ENCODE data around the gene PSMD13.

Gene PSMD13

GRCh38 chr11:203945-204586 lies 32.7 kb upstream of the PSMD13 start:
- DNase-seq (ENCODE audit: low read depth in 2 of 3, low spot score in 1 of 3): no peak

DNA sequence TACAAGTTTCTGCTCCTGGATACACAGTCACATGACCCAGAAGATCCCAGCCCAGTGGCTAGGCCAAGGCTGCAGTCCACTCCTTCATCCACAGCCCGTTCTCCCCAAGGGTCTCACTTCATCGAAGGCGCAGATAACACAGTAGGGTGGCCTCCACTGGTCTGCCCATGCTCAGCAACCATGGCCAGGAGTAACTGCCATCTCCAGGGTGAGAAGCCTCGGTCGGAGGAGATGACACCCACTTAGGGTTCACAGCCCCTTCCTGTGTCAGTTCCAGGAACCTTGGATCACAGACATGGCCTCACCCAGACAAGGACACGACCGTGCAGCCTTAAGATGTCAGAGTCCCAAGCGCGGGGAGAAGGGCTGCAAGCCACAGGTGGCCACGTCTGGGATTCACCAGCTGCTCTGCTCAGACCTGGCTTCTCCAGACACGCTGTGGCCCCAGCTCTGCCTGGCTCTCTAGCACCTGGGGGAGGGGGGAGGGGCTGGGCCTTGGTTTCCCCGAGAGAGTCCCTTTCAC lies 32.1 kb upstream of the PSMD13 start:
- DNase-seq (ENCODE audit: low read depth in 2 of 3, low spot score in 1 of 3): no peak

DNA sequence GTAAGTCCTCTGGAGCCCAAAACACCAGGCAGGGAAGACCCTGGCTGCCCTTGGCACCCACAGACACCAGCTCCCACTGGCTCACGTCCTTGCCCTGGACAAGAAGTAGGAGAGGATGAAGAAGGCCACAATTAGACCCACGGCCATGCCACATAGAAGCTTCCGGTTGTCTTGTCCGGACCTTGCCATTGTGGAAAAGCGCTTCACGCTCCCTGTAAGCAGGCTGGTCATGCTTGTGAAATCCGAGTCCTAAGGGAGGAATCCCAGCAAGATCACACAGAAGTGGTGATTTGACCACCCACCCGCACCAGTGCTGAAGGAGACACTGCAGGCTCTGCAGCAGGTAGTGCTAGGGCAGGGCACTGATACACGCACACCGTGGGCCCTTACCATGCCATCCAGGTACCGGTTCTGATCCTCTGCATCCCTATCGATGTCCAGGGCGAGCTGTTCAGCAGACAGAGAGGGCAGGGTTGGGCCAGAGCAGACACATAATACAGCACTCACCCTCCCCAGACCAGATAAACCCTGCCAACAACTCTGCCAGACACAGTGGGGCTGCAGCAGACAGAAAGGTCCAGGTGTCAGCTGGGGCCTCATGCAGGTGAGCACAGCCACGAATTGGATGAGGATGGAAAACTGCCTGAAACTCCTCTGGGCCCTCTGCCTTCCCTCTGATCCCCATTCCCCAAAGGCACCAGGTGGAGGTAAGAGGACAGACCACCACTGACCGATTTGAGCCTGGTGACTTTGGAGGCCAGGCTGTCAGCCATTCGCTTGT lies 31.4 kb upstream of the PSMD13 start:
- no peak for DNase-seq (ENCODE audit: low read depth in 2 of 3, low spot score in 1 of 3)

DNA sequence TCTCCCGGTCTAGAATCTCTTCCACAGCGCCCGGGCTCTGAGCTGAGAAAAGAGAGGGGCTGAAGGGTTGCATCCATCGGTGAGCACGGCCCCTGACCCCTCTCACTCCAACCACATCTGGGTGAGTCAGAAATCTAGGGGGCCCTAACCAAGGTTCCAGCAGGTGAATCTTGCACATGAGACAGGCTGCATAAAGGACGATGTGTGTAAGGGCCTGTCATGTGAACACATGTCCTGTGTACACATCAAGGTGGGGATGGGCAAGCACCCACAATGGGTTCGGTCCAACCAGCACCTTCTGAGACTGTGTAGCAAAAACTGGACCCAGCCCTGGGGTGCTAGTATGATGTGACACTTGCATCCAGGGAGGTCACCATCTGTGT lies 30.8 kb upstream of the PSMD13 start:
- DNase-seq (ENCODE audit: low read depth in 2 of 3, low spot score in 1 of 3): no peak

GRCh38 chr11:206526-207207 lies 30.1 kb upstream of the PSMD13 start:
- DNase-seq (ENCODE audit: low read depth in 2 of 3, low spot score in 1 of 3): no peak

DNA sequence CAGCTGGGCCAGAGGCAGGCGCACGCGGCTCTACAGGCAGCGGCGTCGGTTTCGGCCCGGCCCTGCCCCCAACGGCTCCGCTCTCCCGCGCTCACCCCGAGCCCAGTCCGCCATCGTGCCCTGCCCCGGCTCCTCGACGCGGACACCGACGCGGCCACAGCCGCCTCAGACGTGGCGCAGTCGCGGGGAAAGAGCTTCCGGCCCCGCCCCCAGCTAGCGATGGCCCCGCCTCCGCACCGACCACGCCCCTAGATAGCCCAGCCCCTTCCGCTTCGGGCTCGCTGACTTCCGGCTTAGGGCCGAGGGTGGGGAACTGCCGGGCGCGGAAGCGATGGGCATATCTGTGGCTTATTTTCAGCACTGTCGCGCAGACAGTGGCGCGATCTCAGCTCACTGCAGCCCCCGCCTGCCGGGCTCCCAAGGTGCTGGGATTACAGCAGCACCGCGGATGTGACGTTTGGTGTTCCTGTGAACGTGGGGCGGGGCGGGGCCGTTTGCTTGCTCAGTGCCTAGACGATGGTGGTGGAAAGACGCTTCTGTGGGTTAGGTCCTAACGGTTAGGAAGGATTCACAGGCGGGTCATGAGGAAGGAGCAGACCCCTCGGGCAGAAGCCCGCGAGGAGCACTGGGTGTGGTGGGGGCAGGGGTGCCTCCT lies 29.4 kb upstream of the PSMD13 start, which contains the start of the genes BET1L and RIC8A:
Gene BET1L, minus strand, starts transcription at position 192 of the 655 bp plus-strand sequence. Its CDS starts 78 bp downstream, at position 114.
Gene RIC8A, plus strand, starts transcription at position 501 of the 655 bp plus-strand sequence. CDS start 1,147 bp downstream, outside the sequence.
- peak; percentile 95 to 97 (median 97) for DNase-seq (ENCODE audit: low read depth in 2 of 3, low spot score in 1 of 3)

DNA sequence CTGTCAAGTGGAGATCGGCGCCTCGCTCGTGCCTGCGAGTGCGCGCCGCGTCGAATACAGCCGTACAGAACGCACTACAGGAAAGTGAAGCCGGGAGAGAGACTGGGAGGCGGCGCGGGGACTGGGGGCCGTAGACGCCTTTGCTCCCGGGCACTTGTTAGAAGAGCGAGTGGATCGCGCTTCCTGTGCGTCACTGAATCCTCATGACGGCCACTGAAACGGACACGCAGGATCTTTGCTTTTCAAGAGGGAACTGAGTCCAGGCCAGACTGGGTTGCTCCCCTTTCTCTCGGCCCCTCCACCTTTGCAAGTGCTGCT lies 29.0 kb upstream of the PSMD13 start:
- no peak for DNase-seq (ENCODE audit: low read depth in 2 of 3, low spot score in 1 of 3)

GRCh38 chr11:208181-208916 lies 28.4 kb upstream of the PSMD13 start:
- peak; percentile 56 to 76 (median 69) for DNase-seq (ENCODE audit: low read depth in 2 of 3, low spot score in 1 of 3)

- DNase-seq (ENCODE audit: low read depth in 2 of 3, low spot score in 1 of 3): no peak
Observed at GRCh38 chr11:208917-209260, 27.9 kb upstream of the PSMD13 start.

DNA sequence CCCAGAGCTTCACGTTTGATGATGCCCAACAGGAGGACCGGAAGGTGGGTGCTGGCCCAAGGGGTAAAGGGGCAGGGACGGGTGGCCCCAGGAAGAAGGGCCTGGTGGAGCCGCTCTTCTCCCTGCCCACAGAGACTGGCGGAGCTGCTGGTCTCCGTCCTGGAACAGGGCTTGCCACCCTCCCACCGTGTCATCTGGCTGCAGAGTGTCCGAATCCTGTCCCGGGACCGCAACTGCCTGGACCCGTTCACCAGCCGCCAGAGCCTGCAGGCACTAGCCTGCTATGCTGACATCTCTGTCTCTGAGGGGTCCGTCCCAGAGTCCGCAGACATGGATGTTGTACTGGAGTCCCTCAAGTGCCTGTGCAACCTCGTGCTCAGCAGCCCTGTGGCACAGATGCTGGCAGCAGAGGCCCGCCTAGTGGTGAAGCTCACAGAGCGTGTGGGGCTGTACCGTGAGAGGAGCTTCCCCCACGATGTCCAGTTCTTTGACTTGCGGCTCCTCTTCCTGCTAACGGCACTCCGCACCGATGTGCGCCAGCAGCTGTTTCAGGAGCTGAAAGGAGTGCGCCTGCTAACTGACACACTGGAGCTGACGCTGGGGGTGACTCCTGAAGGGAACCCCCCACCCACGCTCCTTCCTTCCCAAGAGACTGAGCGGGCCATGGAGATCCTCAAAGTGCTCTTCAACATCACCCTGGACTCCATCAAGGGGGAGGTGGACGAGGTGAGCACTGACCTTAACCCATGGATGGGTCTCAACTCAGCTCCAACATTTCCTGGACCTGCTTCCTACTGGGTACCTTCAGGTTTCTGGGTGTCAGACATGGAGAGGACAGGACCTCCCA lies 27.3 kb upstream of the PSMD13 start:
- DNase-seq (ENCODE audit: low read depth in 2 of 3, low spot score in 1 of 3): no peak

DNA sequence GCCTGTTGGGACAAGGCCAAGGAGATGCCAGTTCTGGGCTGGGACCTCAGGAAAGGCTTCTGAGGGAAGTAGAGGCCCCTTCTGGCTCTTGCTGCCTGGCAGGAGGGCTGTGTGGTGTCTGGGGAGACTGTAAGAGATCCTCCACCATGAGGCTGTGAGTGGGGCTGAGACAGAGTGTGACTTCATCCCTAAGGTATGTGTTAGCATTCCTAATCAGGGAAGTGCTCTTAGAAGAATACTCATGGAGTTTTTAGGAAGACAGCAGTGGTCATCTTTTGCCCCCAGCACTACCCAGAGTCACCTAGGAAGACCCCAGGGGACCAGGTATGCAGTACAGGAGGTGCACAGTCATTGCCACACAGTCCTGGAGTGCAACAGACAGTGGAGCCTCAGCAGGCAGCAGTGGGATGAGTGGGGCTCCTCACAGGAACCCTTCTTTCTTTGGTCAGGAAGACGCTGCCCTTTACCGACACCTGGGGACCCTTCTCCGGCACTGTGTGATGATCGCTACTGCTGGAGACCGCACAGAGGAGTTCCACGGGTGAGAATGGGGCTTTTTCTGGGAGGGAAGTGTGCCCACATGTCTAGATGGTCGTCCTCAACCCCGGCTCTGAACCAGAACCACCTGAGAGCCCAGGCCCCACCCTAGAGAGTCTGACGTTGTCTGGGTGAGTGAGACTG lies 26.5 kb upstream of the PSMD13 start:
- no peak for DNase-seq (ENCODE audit: low read depth in 2 of 3, low spot score in 1 of 3)

DNA sequence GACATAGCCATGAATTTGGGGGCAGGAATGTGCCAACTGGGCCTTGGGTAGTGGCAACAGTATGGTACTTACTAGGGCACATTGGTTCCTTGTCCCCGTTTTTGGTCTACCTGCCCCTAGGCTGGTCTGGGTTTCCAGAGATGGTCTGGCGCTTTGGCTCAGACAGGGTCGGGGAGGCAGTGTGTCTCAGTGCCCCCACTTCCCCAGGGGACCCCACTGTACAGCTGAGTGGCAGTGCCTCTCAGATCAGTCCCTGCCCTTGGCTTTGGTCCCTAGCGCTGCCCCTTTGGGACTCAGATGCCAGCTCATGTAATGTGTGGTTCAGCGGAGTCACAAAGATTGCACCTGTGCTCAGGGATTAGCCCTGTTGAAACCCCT lies 26.0 kb upstream of the PSMD13 start:
- DNase-seq (ENCODE audit: low read depth in 2 of 3, low spot score in 1 of 3): no peak

DNA sequence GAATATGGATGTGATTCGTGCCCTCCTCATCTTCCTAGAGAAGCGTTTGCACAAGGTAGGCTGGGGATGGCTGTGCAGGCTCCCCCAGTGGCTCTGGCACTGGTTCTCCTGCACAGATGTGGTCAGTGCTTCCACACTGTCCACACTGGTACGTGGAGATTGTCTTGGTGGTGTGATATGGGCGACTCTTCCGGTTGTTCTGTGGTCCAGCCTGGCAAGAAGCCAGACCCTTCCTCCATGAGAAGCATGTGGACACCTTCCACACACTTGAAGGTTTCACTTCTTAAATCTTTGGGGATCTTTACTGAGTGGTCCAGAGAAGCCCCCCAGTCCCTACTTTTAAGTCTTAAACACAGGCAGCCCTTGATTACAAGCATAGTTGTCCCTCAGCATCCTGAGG lies 25.5 kb upstream of the PSMD13 start:
- DNase-seq (ENCODE audit: low read depth in 2 of 3, low spot score in 1 of 3): no peak

DNA sequence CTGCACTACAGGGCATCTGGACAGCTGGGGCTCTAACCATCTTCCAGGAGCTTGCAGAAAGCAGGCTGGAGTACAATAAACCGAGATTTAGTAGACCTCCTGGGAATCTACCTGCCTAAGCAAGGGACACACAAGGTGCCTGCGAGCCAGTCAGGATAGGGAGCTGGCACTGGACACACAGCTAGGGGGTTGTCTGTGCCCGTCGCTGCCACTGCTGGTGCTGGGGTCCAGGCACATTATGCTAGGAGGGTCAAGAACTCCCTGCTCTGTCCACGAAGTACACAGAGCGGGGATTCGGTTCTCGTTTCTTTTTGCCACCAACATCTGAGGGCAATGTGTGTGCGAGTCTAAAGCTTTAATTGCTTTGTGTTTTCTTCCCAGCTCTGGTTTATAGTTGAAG lies 25.0 kb upstream of the PSMD13 start:
- DNase-seq (ENCODE audit: low read depth in 2 of 3, low spot score in 1 of 3): no peak

DNA sequence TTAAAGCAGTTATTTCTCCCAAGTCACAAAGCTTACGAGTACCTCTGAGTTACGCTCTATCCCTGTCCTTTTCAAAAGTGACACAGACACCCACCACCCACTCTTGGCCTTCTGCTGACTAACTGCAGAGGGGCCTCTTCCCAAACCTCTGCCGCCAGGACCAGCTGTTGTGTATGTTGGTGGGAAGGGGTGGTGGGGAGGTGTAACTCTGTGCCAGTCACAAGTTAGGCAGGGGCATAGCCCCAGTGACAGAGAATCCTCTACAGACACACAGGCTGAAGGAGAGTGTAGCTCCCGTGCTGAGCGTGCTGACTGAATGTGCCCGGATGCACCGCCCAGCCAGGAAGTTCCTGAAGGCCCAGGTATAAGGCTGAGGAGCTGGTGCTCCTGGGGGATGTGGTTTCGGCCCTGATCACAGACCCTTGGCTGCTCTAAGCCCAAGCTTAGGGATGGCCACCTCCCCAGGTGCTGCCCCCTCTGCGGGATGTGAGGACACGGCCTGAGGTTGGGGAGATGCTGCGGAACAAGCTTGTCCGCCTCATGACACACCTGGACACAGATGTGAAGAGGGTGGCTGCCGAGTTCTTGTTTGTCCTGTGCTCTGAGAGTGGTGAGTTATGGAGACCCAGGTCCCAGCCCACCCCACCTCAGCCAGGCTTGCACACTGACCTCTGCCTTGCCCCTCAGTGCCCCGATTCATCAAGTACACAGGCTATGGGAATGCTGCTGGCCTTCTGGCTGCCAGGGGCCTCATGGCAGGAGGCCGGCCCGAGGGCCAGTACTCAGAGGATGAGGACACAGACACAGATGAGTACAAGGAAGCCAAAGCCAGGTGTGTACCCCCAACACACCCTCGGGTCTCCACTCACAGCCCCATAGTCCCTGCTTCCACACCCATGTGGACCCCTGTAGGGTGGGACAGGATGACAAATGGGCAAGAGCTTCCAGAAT lies 24.4 kb upstream of the PSMD13 start:
- no peak for DNase-seq (ENCODE audit: low read depth in 2 of 3, low spot score in 1 of 3)

DNA sequence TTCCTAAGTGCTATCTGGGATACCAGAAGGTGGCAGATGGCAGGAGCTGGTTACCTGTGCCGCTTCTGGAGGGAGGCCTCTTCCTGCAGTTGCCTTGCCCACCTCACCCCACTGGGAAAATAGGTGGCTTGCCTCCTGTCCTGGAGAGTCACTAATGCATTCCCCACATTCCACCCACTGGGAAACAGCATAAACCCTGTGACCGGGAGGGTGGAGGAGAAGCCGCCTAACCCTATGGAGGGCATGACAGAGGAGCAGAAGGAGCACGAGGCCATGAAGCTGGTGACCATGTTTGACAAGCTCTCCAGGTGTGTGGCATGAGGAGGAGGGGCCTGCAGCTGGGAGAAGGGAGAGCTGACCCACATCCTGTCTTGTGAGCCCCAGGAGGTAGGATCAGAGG lies 23.7 kb upstream of the PSMD13 start:
- no peak for DNase-seq (ENCODE audit: low read depth in 2 of 3, low spot score in 1 of 3)

DNA sequence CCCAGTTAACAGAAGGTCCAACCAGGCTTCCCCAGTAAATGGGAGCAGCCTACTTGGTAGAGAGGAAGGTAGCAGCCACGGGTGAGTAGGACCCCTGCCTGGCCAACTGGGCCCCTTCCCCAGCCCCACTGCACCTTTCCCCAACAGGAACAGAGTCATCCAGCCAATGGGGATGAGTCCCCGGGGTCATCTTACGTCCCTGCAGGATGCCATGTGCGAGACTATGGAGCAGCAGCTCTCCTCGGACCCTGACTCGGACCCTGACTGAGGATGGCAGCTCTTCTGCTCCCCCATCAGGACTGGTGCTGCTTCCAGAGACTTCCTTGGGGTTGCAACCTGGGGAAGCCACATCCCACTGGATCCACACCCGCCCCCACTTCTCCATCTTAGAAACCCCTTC lies 22.7 kb upstream of the PSMD13 start:
- DNase-seq (ENCODE audit: low read depth in 2 of 3, low spot score in 1 of 3): no peak

DNA sequence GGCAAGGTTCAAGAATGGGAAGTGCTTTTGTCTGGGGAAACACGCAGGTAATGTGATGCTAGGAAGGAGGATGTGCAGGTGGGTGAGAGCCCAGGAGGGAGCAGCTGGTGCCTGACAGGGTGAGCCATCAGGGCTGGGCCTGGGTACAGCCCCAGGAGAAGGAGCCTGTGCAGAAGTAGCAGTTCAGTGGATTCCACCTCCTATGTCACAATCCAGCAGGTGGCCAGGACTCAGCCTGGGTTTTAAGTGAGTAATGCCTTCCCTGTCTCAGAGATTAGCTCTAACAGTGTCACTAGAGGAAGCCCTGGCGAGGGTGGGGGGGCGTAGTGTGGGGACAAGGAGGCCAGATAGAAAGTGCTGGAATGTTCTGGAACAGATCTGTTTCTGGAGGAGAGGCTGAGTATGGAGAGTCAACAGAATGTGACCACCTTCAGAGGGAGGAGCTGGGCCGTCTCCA lies 21.2 kb upstream of the PSMD13 start:
- DNase-seq (ENCODE audit: low read depth in 2 of 3, low spot score in 1 of 3): no peak
